RWPE1 (cell line): ENCODE data around the gene CDIP1.
A peak's percentile ranks its signal among the peaks of the same experiment; 100 is the strongest.

Experiments used
- CTCF ChIA-PET: fragments of 350-600 bp; sonication (Branson Sonifier 250); formaldehyde crosslinking; extraction: SDS; loops from one replicate; lab custom pipeline; 2021; lab: Yijun Ruan, JAX
- POLR2A ChIA-PET: fragments of 400-600 bp; formaldehyde crosslinking; extraction: SDS; loops from one replicate; lab custom pipeline; 2020; ENCODE audit warnings: antibody characterized with exemption; ENCODE audit not compliant: low non-redundant PET; lab: Yijun Ruan, JAX
- DNase-seq: peaks from one replicate; pipeline ENCODE4 v3.0.0; 2012; ENCODE audit warnings: low spot score
- H3K27ac ChIP-seq: fragments of 450-650 bp; 2 replicates; pipeline ENCODE4 v1.5.1; 2017
- CTCF ChIP-seq: fragments of 450-650 bp; conservative IDR thresholded peaks from 2 replicates; pipeline ENCODE4 v1.5.1; 2017; ENCODE audit warnings: low read depth, mild to moderate bottlenecking

Gene CDIP1

GRCh38 chr16:4564661-4565267, 26.2 kb upstream of the CDIP1 start:
- ChIA-PET CTCF (no interaction called here), POLR2A (no interaction called here)
- TF ChIP-seq CTCF: no peak
- no peak for DNase-seq
- H3K27ac ChIP-seq: no peak overlapping the region

- CTCF ChIA-PET: interaction anchor here (0.6 to 1.3 kb wide), 5 partner anchors 14 to 185 kb away, joined by 3 to 7 read pairs (median 3); no protein-coding TSS in a partner anchor
- DNase-seq: no peak
- POLR2A ChIA-PET: no interaction called here
- TF ChIP-seq CTCF: no peak
- H3K27ac ChIP-seq: no peak overlapping the region
Observed at GRCh38 chr16:4561596-4561995, 23.0 kb upstream of the CDIP1 start.

GRCh38 chr16:4557973-4558372, 19.4 kb upstream of the CDIP1 start:
- CTCF ChIA-PET: interaction anchor here (1.4 kb wide), 1 partner anchor 28 kb away, joined by 3 read pairs; no protein-coding TSS in a partner anchor
- no peak overlapping the region for H3K27ac ChIP-seq
- DNase-seq: no peak
- no peak for TF ChIP-seq CTCF
- POLR2A ChIA-PET: interaction anchor here (0.6 kb wide), 1 partner anchor 38 kb away, joined by 5 read pairs; no protein-coding TSS in a partner anchor

GRCh38 chr16:4556580-4556979, 18.0 kb upstream of the CDIP1 start:
- ChIA-PET POLR2A (no interaction called here), CTCF (interaction anchor here (0.6 to 1.9 kb wide), 4 partner anchors 29 to 211 kb away, joined by 3 to 7 read pairs (median 4); no protein-coding TSS in a partner anchor)
- no peak overlapping the region for H3K27ac ChIP-seq
- no peak for DNase-seq
- TF ChIP-seq CTCF: no peak

- POLR2A ChIA-PET: no interaction called here
- H3K27ac ChIP-seq: no peak within 1 kb of the TSS
- TF ChIP-seq CTCF: no peak
- CTCF ChIA-PET: interaction anchor here (0.5 to 1.9 kb wide), 4 partner anchors 30 to 211 kb away, joined by 3 to 7 read pairs (median 4); no protein-coding TSS in a partner anchor
- peak; percentile 28 for DNase-seq
Observed at GRCh38 chr16:4556112-4556511, 17.5 kb upstream of the CDIP1 start, which contains the start of gene C16orf96. C16orf96 (plus strand) TSS chr16:4556340; CDS start chr16:4556490, 150 bp downstream.

GRCh38 chr16:4552541-4552940, 14.0 kb upstream of the CDIP1 start:
- TF ChIP-seq CTCF: no peak
- CTCF ChIA-PET: interaction anchor here (0.8 kb wide), 1 partner anchor 39 kb away, joined by 4 read pairs; no protein-coding TSS in a partner anchor
- no peak overlapping the region for H3K27ac ChIP-seq
- POLR2A ChIA-PET: no interaction called here
- no peak for DNase-seq
